Sigmoid colon (tissue), 3 donors: Measurements from ENCODE around the gene CANT1.

Experiments
- CTCF ChIP-seq, 4 experiments: fragments of 450-650 bp in 3 of 4; fragments of 200-600 bp in 1 of 4; IDR thresholded peaks; one replicate each; pipeline ENCODE4 v1.5.1; 2016 to 2019; ENCODE audit warnings: antibody characterized with exemption in 4 of 4, mild to moderate bottlenecking in 3 of 4, moderate library complexity in 2 of 4
- POLR2A ChIP-seq, 2 donors: fragments of 450-650 bp; IDR thresholded peaks; one replicate each; pipeline ENCODE4 v1.6.1; 2016; ENCODE audit warnings: antibody characterized with exemption in 2 of 2, mild to moderate bottlenecking in 2 of 2, moderate library complexity in 2 of 2

GRCh38 chr17:79050551-79050950 lies 41.0 kb upstream of the CANT1 start:
- TF ChIP-seq POLR2A (IDR thresholded peaks at IDR 0.05) = no peak
- TF ChIP-seq CTCF (IDR thresholded peaks at IDR 0.05) = no peak
